ENCODE results near the gene SHC2.

SHC2 gene

DNA sequence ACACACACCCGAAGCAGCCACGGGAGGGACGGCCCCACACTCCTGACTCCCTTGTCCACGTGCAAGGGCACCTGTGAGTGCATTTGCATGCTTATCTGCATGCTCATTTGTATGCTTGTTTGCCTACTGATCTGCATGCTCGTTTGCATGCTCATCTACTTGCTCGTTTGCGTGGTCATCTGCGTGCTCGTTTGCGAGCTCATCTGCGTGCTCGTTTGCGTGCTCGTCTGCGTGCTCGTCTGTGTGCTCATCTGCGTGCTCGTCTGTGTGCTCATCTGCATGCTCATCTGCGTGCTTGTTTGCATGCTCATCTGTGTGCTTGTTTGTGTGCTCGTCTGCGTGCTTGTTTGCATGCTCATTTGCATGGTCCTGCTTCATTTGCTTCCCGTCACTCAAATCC is 23.8 kb downstream of the SHC2 start:
- TF ChIP-seq, protein P1, sequence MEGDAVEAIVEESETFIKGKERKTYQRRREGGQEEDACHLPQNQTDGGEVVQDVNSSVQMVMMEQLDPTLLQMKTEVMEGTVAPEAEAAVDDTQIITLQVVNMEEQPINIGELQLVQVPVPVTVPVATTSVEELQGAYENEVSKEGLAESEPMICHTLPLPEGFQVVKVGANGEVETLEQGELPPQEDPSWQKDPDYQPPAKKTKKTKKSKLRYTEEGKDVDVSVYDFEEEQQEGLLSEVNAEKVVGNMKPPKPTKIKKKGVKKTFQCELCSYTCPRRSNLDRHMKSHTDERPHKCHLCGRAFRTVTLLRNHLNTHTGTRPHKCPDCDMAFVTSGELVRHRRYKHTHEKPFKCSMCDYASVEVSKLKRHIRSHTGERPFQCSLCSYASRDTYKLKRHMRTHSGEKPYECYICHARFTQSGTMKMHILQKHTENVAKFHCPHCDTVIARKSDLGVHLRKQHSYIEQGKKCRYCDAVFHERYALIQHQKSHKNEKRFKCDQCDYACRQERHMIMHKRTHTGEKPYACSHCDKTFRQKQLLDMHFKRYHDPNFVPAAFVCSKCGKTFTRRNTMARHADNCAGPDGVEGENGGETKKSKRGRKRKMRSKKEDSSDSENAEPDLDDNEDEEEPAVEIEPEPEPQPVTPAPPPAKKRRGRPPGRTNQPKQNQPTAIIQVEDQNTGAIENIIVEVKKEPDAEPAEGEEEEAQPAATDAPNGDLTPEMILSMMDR (IDR thresholded peaks at IDR 0.05; ENCODE audit: low read depth, low read length, poor library complexity, severe bottlenecking): no peak
- no peak for TF ChIP-seq EZH2phosphoT487 (IDR thresholded peaks at IDR 0.05; ENCODE audit: borderline replicate concordance, low read length)
- Histone ChIP-seq H3K4me2 (ENCODE audit: low read length) (no peak overlapping the region), H4K20me1 (ENCODE audit: control insufficient read depth, insufficient read depth, low read depth, low read length) (no peaks in the 10 kb centered on the region), H3K27me3 (ENCODE audit: control insufficient read depth, low read length) (no peaks in the 10 kb centered on the region), H3K4me1 (ENCODE audit: control insufficient read depth, low read length) (no peaks in the 10 kb centered on the region), H3K27ac (ENCODE audit: low read depth, low read length) (no peak overlapping the region), H3K9me2 (replicated peaks; ENCODE audit: control insufficient read depth, low read length) (no peaks in the 10 kb centered on the region), H3K36me3 (ENCODE audit: control insufficient read depth, low read length) (no peaks in the 10 kb centered on the region), H3K79me2 (ENCODE audit: control insufficient read depth, low read length) (no peaks in the 10 kb centered on the region), H3F3A (ENCODE audit: control insufficient read depth, insufficient read depth) (no peaks in the 10 kb centered on the region), H3K9me3 (ENCODE audit: control insufficient read depth, insufficient read depth, low read length) (peaks cover 12% of the 10 kb centered on the region; the same call in 1 of the 2 replicates), H3K4me3 (ENCODE audit: low read length) (no peak overlapping the region)

DNA sequence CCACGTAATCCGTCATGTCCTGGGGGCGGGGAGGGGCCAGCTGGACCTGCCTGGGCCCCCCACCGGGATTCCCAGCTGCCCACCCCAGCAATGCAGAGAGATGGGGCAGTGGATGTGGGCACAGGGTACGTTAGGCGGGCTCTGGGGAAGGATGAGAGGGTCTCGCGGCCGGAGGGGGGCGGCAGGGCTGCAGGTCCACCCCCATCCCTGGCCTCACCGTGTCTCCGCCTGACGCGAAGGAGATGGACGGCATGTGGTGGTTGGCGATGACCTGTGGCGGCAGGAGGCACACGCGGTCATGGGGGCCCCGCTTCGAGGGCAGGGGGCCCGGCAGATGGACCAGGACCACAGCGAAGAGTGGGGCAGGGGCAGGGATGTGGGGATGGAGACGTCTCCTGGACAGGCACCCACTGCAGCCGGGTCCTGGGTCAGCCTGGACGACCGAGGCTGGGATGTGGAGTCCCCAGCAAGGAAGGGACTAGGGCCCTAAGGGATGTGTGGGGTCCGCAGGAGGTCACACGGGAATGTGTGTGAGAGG is 24.4 kb downstream of the SHC2 start:
- Histone ChIP-seq H3K4me2 (ENCODE audit: low read length) (no peak overlapping the region), H3K4me3 (ENCODE audit: low read length) (no peak overlapping the region), H3K27ac (ENCODE audit: low read depth, low read length) (no peak overlapping the region), H3K9me2 (replicated peaks; ENCODE audit: control insufficient read depth, low read length) (no peaks in the 10 kb centered on the region), H3F3A (ENCODE audit: control insufficient read depth, insufficient read depth) (no peaks in the 10 kb centered on the region), H4K20me1 (ENCODE audit: control insufficient read depth, insufficient read depth, low read depth, low read length) (no peaks in the 10 kb centered on the region), H3K36me3 (ENCODE audit: control insufficient read depth, low read length) (no peaks in the 10 kb centered on the region), H3K4me1 (ENCODE audit: control insufficient read depth, low read length) (no peaks in the 10 kb centered on the region), H3K27me3 (ENCODE audit: control insufficient read depth, low read length) (no peaks in the 10 kb centered on the region), H3K79me2 (ENCODE audit: control insufficient read depth, low read length) (no peaks in the 10 kb centered on the region), H3K9me3 (ENCODE audit: control insufficient read depth, insufficient read depth, low read length) (peaks cover 9% of the 10 kb centered on the region; the same call in 1 of the 2 replicates)
- TF ChIP-seq EZH2phosphoT487 (IDR thresholded peaks at IDR 0.05; ENCODE audit: borderline replicate concordance, low read length): no peak
- TF ChIP-seq, protein P1 (IDR thresholded peaks at IDR 0.05; ENCODE audit: low read depth, low read length, poor library complexity, severe bottlenecking): no peak

DNA sequence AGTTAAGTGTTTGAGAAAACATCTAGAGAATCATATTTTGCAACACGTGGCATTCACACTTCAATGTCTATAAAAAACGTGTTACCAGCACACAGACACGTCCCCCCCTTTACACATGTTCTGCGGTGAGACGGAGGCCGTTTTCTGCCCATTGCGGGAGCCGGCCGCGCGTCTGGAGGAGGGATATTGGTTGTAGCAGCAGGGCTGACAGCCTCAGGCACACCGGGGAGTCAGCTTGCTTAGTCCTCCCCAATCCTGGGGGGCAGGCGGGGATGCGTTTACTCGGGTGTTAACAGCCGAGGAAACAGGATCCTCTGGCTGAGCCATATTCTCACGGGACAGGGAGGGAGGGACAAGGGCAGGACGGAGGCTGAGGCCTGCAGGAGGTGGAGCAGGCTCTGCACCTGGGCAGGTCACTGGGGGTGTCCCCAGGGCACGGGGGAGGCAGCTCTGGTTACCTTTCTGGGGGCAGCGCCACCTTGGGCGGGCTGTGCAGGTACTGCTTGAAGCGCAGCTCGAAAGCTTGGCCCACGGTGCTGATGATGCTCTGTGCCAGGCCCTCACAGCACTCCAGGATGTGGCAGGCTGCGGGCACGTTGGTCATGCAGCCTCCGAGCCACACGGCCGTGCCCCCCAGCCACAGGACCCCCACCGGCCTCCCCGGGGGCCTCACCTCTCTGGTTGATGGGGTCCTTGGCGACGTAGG is 25.0 kb downstream of the SHC2 start:
- Histone ChIP-seq H3K4me1 (ENCODE audit: control insufficient read depth, low read length) (no peaks in the 10 kb centered on the region), H3F3A (ENCODE audit: control insufficient read depth, insufficient read depth) (no peaks in the 10 kb centered on the region), H3K9me3 (ENCODE audit: control insufficient read depth, insufficient read depth, low read length) (peaks cover 9% of the 10 kb centered on the region; the same call in 1 of the 2 replicates), H3K9me2 (replicated peaks; ENCODE audit: control insufficient read depth, low read length) (no peaks in the 10 kb centered on the region), H3K4me3 (ENCODE audit: low read length) (no peak overlapping the region), H3K79me2 (ENCODE audit: control insufficient read depth, low read length) (no peaks in the 10 kb centered on the region), H3K36me3 (ENCODE audit: control insufficient read depth, low read length) (no peaks in the 10 kb centered on the region), H4K20me1 (ENCODE audit: control insufficient read depth, insufficient read depth, low read depth, low read length) (no peaks in the 10 kb centered on the region), H3K4me2 (ENCODE audit: low read length) (no peak overlapping the region), H3K27ac (ENCODE audit: low read depth, low read length) (no peak overlapping the region), H3K27me3 (ENCODE audit: control insufficient read depth, low read length) (no peaks in the 10 kb centered on the region)
- no peak for TF ChIP-seq EZH2phosphoT487 (IDR thresholded peaks at IDR 0.05; ENCODE audit: borderline replicate concordance, low read length)

DNA sequence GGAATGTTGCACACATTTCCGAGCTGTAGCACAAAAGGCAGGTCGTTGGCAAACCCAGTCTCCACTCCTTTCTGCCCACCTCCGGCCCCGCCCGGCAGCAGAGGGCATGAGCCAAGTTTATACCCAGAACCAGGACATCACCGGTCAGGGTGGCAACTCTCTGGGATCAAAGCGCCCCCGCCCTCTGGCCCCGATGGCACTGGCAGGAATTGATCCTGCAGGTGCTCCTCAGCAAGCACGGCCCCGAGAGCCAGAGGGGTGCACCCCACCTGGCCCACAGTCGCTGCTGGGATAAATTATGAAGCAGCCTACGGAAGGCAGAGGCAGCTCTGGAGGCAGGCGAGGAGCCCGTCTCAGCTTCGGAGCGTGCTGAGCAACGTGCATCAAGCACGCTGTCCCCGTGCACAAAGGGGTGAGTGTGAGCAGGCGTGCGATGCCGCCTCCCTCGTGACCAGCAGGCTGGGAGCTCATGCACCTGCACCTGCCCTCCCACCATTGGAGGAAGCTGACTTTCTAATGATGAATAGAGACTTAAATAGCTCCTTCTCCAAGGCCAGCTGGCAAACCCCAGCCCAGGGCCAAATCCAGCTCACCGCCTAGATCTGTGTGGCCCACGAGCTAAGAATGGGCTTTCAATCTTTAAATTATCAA is 25.7 kb downstream of the SHC2 start:
- no peaks in the 10 kb centered on the region for H3K9me2 ChIP-seq (replicated peaks; ENCODE audit: control insufficient read depth, low read length)
- no peak overlapping the region for H3K4me2 ChIP-seq (ENCODE audit: low read length)
- H3K79me2 ChIP-seq (ENCODE audit: control insufficient read depth, low read length): no peaks in the 10 kb centered on the region
- no peak overlapping the region for H3K27ac ChIP-seq (ENCODE audit: low read depth, low read length)
- peaks cover 3% of the 10 kb centered on the region; the same call in 1 of the 2 replicates for H3K9me3 ChIP-seq (ENCODE audit: control insufficient read depth, insufficient read depth, low read length)
- no peak overlapping the region for H3K4me3 ChIP-seq (ENCODE audit: low read length)
- TF ChIP-seq, protein P1 (IDR thresholded peaks at IDR 0.05; ENCODE audit: low read depth, low read length, poor library complexity, severe bottlenecking): no peak
- H3K36me3 ChIP-seq (ENCODE audit: control insufficient read depth, low read length): no peaks in the 10 kb centered on the region
- H3K4me1 ChIP-seq (ENCODE audit: control insufficient read depth, low read length): no peaks in the 10 kb centered on the region
- no peaks in the 10 kb centered on the region for H4K20me1 ChIP-seq (ENCODE audit: control insufficient read depth, insufficient read depth, low read depth, low read length)
- H3K27me3 ChIP-seq (ENCODE audit: control insufficient read depth, low read length): no peaks in the 10 kb centered on the region
- H3F3A ChIP-seq (ENCODE audit: control insufficient read depth, insufficient read depth): no peaks in the 10 kb centered on the region
